Glomerular endothelial cell (primary cell): Measurements from ENCODE around the gene ANKRD44. TPM values are rescaled to one million over a fixed set of nuclear protein-coding genes. Genes with fewer than 3 reads are reported as not detected.

Source experiments
- DNase-seq: peaks from one replicate; pipeline ENCODE4 v3.0.0-alpha.2; 2011; ENCODE audit warnings: low read depth, low spot score; ENCODE audit errors: extremely low read depth
- total RNA-seq: library from RNA; depleted of rRNA; stranded (reverse); fragments of >200 nt; gene quantifications from 2 replicates; pipeline ENCODE4 v1.2.3, GENCODE V29; 2015

The ANKRD44 gene
- total RNA-seq, 1 donor from 2014 or later, result 11.6 TPM

DNA sequence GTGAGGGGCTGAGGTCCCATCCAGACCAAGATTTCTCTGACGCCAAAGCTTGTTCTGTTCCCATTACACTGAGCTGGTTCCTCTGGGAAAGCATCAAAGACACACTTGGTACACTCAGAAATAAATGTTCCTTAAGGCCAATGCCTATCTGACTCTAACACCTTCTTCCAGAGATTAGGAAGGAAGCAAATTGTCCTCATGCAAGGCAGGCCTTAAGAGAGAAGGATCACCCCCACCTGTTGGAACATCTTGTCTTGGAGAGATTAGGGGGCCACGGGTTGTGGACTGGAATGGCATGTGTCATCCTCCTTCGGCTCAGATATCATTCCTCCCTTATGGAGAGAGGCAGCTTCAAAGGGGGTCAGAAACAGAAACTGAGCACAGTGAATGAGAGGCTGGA, 100.2 kb downstream of the ANKRD44 start:
- DNase-seq, result no peak

DNA sequence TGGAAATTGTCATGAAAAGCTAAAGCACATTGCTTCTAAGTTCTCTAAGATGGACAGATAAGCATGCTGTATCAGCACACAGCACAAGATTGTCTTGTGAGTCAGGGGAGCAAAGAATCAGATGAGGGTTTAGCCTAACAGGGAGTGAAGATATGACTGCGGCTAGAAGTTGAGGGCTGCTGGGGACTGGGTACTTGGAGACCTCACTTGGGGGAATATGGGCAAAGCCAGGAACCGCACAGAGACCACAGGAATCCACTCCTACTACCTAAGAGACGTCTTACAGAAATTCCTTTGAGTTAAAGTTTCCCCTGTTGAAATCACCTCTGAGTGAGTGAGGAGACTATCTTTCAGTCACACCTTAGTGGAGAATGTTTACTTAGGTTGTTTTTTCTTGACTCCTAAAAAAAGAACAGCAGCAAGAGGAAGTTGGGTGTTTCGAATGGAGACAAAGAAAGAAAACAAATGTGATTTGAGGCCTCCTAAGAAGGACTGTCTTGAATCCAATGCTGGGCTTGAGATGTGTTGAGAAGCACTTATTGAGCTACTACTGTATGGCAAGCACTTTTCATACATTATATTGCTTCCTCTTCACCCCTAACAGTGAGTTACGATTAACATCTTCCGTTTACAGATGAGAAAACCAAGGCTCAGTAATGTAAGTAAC, 100.7 kb downstream of the ANKRD44 start:
- DNase-seq, result no peak

DNA sequence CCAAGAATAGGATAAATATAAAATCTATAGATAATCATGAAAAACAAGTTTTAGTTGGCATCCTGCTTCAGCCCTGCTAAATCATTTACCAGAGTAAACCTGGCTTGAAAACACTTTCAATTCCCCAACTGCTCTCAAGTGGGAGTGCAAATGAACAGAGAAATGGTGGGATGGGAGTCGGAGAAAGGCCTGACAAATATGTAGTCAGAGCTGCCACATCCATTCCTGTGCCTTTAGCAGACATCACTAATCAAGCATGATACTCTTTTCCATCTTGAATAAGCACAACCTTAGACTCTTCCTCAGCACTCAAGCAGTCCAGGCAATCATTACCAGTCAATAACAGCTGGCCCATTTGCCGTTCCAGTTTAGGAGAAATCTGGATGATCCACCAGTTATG, 101.3 kb downstream of the ANKRD44 start:
- DNase-seq, result no peak

DNA sequence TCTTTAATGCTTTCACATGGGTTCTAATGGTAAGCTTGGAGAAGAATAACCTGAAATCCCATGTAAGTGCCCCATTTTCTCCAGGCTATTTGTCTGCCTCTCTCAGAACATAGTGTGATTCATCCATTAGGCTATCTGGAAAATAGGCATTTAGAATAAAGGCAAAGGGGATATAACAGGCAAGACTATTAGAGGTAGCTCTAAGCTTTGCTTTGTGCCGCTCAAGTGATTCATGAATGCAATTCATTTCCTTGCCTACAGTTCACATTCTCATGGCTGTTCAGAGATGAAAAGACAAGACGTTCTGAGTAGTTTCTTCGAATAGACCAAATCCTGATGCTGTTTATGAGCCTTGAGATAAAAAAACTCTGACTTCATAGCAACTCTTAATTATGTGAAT, 101.7 kb downstream of the ANKRD44 start:
- DNase-seq, result no peak

DNA sequence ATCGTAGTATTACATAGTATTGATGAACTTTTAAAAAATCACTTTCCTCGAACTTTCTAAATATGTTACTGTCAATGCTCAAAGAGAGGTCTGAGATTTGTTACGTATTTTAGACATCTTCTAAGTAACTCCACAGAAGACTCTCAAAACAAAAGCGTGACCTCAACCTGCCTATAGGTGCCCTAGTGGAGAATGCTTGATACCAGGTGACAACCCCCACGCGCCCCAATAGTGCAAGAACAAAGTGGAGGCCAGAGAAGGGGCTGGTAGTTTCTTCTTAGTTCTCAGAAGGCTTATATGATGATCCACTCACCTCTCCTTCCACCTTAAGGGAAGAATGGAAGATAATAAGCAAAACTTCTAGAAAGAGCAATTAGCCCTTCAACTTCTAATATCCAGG, 102.6 kb downstream of the ANKRD44 start:
- no peak for DNase-seq

DNA sequence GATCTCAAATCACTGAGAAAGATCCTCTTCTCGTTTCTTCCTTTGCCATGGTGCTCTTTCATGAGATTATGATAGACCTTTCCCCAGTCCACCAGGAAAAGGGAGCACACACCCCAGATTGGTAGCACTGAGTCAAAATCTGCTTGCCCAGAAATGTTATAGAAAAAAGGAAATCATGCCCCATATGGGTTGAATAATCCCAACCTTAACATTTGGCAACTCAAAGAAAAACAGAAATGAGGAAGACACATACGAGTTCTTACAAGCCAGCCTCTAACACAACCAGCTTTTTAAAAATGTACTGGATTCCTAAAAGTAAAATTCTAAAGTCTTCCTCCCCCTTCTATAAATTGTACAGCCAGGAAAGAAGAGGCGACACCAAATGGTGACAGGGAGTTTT, 103.0 kb downstream of the ANKRD44 start:
- no peak for DNase-seq

DNA sequence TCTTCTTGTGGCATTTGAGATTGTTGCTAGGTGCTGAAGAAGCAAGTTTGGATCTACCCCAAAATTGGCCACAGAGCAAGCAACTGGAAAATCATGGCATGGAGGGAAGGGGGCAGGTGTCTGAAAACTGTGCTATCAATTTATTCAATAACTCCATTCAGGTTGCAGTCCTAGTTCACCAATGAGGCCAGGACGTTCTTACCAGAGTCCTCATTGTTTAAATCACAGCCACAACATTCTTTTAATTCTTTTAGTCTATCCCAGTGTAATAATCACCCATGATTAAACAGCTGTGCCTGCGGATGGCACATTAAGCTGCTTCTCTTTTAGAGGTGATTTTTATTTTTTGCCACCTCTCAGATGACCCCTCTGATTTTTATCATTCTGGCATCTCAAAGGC, 103.5 kb downstream of the ANKRD44 start:
- DNase-seq, result no peak

DNA sequence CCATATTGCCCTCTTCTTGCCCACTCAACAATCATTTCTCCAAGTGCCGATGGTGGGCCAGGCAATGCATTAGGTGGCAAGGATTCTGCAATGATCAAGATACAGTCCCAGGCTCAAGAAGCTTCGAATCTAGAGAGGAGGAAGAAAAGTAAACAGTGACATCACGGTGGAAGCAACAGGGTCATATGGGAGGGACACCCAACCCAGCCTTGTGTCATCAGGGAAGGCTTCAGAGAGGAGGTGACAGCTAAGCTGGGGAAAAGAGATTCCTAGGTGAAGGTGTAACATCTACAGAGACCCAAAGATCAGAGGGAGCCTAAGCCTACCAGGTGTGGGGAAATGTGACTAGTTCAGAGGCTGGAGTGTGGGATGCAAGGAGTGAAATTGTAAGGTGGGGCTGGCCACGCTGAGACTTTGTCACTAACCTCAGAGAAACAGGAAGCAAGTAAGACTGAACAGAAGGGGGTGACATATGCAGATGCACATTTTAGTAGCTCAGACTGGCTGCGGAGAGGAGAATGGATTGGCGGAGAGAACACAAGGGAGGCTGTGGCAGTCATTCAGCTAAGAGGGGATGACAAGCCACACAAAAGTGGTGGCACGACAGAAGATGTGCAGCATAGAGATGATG, 104.9 kb downstream of the ANKRD44 start:
- no peak for DNase-seq

DNA sequence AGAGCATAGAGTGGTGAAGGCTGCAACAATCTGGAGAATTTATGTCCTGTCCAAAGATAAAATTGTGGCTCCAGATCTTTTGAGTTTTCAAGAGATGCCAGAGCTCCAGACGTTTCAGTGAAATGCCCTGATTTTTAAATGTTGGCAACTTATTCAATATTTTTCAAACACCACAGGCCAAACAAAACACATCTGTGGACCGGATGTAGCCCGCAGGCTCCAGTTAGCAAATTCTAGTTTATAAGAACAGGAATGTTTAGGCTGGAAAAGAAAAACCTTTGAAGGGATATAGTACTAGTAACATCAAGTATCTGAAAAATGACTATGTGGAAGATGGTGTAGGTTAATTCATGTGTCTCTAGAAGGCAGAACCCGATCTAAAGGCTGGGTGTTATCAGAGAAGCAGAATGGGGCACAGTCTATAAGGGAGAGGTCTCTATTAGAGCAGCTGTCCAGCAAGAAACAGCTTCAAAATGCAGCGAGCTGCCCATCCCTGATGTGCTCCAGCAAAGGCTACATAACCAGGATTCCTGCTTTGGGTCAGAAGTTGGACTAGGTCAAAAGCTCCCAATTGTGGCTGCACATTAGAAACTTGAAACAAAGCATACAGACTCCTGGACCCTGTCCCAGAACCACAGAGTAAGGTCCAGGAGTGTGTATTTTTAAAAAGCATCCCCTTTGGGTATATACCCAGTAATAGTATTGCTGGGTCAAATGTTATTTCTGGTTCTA, 105.9 kb downstream of the ANKRD44 start:
- no peak for DNase-seq

DNA sequence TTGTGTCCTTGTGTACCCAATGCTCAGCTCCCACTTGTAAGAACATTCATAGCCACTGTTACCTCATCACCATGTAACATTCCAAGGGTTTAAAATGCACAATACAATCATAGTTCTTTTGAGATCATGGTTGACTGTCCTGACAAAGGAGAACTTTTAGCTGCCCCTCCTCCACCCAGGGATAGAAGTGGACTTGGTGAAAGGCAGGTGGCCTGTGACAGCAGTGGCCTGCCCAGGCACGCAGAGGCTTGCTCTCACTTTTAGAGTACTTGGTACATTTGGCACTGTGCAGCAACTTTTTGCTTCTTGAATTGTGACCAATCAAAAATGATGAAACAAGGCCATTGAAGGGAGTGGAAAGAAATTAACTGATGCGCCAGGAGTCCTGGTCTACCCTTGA, 108.7 kb downstream of the ANKRD44 start:
- no peak for DNase-seq

DNA sequence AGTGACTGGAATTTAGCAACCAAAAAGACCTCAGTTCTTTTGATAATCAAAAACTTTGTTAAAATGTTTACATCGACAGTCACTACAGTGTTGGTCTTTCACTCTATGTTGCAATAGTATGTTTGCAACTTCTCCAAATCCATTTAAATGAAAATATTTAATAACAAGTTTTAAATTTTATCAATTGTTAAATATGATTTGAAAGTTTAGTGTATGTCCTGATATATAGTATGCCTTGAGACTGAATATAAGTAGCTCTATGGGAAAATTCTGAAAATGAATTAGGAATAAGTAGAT, 109.9 kb downstream of the ANKRD44 start:
- no peak for DNase-seq

DNA sequence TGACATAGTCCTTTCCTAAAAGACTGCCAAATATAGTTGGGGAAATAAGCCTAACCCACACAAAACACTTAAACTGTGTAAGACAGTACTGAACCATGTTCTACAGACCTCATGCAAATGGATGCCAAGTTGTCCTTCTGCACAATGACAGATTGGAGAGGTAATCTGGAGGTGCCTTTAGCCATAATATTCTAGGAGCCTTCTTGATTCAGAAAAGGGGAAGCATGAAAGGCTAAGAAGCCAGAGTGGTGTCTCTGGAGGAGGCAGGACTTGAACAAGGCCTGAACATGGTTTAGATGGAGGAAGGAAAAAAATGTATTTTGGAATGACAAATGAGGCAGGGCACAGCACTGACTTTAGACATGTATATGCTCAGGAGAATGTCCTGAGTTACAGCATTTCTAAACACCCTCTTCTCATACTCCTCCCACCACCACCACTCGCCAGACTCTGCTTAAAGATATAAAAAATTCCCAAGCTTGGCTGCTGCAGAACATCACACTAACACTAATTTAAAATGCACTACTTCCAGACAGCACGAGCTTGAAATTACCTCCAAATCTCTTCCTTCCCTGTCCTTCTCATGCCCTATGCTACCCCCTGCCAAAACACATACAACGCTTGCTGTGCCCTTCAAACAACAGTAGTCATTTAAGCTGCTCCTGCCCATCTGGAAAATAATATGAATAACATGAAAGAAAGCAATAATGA, 110.4 kb downstream of the ANKRD44 start:
- DNase-seq, result no peak

DNA sequence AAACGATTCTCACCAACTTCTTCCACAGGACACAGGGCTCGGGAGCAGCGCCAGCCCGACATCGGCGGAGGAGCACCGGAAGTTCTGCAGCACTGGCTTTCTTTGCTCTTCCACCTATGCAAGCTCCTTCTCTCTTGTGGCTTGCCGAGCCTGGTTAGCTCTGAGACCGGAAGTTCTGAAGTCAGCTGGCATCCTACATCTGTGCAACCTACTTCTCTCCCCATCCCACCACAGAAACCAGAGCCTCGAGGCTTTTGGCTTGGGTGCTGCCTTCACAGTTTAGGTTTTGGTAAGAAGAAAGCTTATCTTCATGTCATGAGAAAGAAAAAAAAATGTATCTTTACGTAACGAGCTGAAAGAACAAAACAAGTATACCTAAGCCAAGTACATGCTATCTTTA, 111.7 kb downstream of the ANKRD44 start:
- no peak for DNase-seq

DNA sequence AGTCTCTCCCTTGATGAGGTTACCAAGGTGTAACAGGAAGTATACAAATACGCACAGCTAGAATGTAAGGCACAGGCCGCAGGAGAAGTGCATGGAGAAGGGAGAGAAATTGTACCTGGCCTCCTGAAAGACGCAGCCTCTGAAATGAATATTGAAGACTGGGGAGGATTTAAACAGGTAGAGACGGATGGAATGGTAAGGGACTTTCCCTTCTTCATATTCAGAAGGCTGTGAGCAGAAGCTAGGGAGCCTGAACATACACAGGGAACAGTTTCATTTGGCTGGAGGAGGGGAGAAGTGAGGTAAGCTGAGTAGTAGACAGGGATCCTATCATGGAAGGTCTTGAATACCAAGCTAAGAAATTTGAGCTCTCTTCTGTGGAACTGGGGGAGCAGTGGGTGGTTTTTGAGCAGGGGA, 112.7 kb downstream of the ANKRD44 start:
- no peak for DNase-seq

DNA sequence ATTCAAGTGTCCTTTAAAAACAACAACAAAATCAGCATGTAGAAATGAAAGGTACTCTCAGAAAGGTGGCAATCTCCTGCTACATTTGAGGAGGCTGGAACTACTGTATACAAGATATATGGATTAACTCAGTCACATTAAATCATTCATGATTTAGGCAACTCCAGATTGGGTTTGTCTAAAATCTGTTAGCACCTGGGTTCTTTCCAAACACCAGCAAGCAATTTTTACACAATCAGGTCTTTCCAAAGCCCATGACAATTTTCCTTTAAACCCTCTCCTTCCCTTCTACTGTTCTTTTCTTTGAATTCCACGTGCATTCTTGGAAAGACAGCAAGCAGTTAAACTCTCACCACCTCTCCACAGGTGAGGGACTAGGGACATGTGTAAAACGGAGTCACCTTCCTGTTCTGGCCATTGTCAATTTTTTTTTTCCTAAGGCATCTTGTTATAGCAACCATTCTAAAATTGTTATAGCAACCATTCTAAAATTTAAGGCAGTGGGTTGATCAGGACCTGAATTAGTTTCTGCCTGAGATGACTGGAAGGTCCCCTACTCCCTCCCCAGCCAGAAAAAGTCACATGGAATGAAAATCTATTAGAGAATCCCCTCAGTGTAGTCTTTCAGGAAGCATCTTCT, 113.9 kb downstream of the ANKRD44 start:
- no peak for DNase-seq

DNA sequence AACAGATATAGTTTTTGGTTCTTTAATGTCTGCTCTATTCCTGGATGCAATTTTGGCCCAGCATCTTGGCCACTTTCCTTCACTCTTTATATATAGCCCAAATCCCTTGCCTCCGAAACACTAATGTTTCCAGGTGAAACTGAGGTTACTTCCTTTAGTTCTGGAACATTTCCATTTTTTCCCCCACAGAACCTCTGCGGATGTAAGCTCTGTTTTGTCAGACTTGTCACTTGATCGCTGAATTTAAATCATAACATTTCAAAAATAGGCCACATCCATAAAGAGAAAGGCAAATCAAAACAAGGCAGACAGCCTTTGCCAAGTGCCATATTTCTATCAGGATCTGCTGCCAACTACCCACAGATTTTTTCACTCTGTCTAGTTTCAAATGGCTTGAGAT, 115.1 kb downstream of the ANKRD44 start:
- DNase-seq, result no peak

DNA sequence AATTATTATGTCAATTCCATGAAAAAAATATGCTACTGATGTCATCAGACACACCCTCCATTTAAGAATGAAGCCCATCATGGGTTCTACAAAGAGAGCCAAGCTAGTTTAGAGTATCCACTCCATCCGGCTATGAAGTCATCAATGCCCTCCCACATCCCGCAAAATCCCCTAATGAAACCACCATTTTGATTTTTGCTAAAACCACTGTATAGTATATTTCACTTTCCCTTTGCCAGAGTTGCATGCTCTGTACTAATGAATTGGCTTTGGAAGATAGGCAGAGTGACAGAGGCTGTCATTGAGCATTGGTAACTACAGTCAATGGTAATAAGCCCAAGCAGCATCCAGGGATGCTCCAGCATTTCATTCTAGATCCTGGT, 118.6 kb downstream of the ANKRD44 start:
- no peak for DNase-seq

DNA sequence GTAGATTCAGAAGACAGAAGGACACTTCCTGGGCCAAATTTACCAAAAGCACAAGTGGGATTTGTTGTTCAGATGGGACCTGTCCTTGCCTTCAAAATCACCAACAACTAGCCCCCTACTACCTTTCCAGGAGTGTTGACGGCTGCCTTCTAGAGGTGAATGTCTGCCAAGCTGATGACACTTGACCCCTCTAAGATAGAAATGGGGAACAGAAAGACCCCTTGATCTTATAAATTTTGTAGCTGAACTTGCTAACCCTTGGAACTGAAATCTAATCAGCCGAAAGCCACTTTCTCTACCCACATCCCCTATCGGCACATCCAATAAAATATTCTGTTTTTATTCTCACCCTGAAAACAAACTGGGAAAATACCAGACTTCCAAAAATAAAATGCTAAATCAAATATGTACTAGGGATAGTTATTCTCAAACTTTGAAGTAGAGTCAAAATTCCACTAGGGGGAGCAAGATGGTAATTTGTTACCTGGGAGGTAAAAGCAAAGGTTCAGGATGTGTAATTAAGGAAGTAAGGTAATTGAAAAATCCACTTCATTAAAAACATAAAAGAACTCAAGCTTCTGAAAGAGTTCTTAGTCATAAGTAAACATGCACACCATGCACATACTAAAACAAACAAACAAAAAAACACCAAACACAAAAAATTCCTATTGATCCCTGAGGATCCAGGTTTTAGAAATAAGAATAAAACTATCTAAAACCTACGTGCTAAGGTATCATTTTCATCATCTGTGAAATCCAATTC, 119.2 kb downstream of the ANKRD44 start:
- no peak for DNase-seq

DNA sequence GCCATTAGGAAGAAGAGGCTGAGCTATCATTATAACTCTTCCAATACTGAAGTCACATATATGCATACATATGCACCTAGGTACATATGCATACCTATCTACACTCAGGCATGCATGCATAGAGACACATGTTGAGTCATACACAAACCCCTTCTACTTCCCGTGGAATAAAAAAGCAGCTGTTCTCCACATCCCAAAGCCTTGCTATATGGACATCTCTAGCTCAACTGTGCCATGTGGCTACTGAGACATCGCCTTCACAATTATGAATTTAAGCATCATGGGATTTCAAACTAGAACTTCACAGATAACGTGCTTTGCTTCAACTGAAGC, 120.5 kb downstream of the ANKRD44 start:
- DNase-seq, result no peak

DNA sequence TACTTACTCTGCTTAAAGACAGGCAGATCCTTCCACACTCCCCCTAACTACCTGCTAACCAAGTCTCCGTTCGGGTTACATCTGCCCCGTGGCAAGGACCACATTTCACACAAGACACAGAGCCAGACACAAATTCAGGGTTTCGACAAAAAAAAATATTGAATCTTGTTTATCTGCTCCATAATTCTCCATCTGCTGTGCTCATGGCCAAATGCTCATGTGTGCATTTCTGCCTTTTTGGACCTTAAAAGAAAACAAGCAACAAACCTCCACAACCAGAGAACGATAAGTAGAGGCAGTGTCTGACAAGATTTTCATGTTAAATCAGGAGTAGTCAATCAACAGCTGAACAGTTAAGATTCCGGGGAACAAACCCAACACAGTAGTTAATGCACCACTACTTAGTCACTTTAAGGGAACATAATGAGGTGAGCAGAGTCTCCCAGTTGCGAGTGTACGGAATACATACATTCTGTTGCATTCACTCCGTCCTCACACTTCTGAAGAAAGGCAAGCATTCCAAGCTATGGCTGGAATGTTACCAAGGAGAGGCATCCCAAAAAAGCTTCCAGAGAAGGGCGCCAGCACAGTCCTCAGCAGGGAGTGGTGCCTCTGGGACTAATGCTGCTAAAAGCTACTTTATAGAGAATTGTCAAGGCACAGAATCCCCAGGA, 121.0 kb downstream of the ANKRD44 start:
- no peak for DNase-seq
